Right renal pelvis (tissue), 4 donors: Measurements from ENCODE around the gene PIK3R3. TPM values are rescaled to one million over a fixed set of nuclear protein-coding genes. Genes with fewer than 3 reads are reported as not detected.

Experiments used
- DNase-seq, 4 donors: peaks; one replicate each; pipeline ENCODE4 v3.0.0-alpha.2; 2013; ENCODE audit warnings: low read depth in 4 of 4, low spot score in 3 of 4, missing footprints in 1 of 4
- polyA plus RNA-seq, 4 donors: library from polyadenylated mRNA; unstranded; fragments of 120-200 nt; gene quantifications; one replicate each; pipeline ENCODE4 v1.2.1, GENCODE V29; 2013; ENCODE audit not compliant: insufficient read length in 4 of 4

PIK3R3 gene
- polyA plus RNA-seq, 4 donors = 22.7 to 34.6 (median 30.9) TPM

GRCh38 chr1:46030876-46031660 is 101.4 kb downstream of the PIK3R3 start:
- no peak for DNase-seq

- no peak for DNase-seq
Observed at GRCh38 chr1:46030074-46030870, 102.2 kb downstream of the PIK3R3 start.

DNA sequence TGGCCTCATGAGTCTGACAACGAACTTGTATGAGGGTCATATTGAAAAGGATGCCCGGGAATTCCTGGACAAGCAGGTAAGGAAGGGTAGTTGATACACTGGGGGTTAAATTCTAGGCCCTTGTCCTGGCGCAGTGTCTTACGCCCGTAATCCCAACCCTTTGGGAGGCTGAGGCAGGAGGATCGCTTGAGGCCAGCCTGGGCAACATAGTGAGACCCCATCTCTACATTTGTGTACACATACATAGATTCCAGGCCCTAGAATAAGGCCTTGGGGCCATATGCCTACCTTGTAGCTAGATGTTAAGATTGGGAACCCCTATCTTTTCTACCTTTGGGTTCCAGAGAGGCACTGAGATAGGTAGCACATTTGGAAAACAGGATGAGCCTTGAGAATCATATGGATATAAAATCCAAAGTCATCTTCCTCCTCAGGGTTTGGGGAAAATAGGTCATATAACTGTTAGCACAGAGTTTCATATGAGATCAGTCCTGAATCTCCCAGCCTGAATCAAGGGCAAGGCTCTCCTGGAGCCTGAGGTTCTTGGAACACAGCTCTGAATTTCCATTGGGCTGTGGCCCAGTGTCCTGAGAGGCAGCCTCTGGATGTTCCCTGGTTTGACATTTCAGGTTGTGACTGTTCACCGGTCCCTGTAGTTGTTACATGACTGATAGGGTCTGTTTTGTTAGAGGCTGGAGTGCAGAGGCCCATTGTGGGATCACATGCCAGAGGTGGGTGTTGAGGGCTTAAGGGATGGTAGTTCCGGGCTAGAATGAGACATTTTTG is 104.4 kb downstream of the PIK3R3 start:
- DNase-seq = no peak

- DNase-seq = no peak
Observed at GRCh38 chr1:46026531-46026930, 105.9 kb downstream of the PIK3R3 start.

DNA sequence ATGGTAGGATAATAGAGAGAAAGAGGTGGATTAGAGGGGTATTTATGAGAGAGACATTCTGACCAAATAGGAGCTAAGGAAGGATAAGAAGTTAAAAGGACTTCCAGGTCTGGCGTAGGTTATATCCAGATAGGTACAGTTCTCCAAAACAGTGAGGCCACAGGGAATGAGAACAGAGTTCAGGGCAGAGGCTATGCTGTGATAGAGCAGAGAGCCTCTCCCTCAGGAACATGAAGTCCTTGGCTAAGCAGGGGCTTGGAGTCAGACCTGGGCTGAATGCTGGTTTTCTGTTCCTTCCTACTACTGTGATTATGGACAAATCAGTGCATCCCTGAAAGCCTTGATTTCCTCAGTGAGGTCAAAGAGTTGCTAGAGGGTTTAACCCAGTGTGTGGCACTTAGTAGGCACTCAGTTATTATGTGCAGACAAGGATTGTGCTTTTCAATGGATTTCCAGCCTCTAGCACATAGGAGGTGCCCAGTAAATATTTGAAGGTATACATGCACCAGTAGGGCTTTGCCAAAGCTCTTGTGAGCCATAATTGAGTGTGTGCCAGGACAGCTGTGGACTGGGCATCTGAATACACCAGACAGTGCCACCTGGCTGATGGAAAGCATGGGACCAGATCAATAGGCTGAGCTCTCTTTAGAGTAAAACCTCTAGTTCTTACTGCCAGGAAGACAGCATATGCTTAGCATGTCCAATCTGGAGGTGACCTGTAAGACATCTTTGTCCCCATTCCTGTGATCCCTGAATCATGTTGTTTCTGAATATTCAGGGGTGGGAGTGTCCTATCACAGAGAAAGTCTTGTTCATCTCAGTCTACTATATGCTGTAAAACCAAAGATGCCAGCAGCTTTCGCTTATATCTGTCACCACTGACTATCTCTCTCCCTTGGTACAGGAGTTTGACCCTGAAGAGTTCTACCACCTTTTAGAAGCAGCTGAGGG is 111.1 kb downstream of the PIK3R3 start:
- no peak for DNase-seq

GRCh38 chr1:46020010-46020409 is 112.4 kb downstream of the PIK3R3 start:
- no peak for DNase-seq

GRCh38 chr1:46019348-46019747 is 113.1 kb downstream of the PIK3R3 start:
- DNase-seq = no peak

DNA sequence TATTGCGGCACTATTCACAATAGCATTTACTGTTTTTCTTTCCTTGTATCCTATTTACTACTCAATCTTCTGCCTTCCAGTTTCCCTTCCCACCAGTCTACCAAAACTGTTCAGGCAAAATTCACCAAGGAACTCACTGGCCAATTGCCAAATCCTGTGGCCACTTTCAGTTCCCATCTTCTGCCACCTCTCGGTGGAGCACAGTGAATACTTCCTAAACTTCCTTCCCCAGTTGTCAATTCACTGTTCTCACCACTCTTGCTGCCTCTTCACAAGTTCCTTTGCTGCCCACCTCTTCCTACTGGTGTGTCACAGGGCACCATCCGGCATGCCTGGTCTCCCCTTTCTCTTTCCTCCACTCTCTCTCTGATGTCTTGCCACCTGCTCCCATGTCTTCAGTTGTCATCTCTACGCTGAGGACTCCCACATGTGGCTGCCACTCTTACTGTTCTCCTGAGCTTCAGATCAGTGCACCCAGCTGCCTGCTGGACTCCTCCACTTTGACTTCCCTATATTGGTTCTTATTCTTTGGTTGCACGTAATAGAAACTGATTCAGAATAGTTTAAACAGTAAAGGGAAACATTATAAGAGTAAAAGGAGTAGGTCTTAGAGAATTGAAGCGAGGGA is 114.4 kb downstream of the PIK3R3 start:
- no peak for DNase-seq

GRCh38 chr1:46013581-46013980 is 118.8 kb downstream of the PIK3R3 start:
- no peak for DNase-seq

DNA sequence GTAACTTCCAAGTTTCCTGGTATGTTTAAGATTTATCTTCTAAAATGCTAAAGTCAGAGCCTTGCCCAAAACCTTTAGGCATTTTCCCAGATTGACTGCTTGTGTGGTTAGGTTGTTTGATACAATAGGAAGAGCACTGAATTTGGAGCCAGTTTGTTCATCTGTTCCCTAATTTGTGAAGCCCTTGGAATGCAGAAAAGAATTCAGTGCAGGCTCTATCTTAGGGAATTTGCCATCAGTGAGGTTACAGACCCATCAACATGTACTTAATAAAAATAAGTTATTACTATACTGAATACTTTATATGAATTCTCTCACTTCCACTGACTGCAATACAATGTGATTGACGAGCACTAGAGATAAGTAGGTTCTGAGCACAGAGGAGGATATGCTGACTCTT is 120.2 kb downstream of the PIK3R3 start:
- DNase-seq = no peak

DNA sequence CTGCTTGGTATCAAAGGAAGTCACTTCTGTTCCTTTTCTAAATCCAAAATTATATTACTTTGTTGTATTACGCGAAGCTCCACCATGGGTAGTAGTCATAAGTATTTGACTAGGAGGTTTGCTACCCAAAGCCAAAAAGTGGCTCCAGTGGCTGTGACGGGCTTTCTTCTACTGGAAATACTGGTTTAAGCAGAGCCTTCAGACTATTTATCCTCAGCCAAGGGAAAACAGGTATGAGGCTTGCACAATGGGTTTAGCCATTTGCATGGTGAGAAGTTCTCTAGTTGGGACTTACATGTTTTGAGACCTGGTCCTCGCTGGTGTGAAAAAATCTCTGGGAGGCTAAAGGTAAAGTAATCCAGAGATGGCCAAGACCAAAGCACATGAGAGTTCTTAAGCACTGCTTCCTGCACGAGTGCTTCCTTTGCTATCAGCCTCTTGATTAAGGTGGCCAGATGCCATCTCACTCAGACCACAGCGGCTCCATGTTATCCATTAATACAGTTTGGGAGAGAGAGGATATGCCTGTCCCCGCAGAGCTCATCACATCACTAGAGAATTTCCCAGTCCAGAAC is 121.2 kb downstream of the PIK3R3 start:
- DNase-seq = no peak

DNA sequence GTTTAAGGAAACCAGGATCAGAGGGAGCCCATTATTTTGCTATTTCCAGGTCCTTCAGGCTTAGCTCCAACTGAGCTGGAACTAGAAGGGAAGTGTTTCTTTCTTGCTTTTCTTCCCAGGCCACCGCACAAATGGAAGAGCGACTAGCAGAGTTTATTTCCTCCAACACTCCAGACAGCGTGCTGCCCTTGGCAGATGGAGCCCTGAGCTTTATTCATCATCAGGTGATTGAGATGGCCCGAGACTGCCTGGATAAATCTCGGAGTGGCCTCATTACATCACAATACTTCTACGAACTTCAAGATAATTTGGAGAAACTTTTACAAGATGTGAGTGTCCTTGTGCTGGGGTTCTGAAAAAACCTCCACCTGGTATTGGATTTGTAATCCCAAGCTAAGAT is 121.8 kb downstream of the PIK3R3 start:
- no peak for DNase-seq

- no peak for DNase-seq
Observed at GRCh38 chr1:46008585-46008984, 123.8 kb downstream of the PIK3R3 start.

DNA sequence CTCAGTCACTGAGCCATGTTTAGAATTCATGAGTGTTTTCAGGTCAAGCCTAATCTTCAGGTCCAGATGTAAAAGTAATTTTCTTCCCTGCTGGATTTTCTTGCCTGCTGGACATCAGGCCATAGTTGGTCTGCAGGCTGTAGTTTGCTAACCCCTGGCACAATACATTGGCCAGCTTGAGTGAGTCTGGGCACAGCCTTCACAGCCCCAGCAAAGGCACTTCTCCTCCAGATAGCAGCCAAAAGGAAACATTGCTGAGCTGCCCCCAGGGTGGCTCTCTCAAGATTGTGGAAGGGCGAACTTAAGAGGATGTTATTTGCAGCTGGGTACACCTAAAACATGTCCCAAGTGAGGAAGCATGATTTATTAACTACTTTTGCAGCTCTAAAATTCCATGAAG is 126.8 kb downstream of the PIK3R3 start:
- DNase-seq = no peak

DNA sequence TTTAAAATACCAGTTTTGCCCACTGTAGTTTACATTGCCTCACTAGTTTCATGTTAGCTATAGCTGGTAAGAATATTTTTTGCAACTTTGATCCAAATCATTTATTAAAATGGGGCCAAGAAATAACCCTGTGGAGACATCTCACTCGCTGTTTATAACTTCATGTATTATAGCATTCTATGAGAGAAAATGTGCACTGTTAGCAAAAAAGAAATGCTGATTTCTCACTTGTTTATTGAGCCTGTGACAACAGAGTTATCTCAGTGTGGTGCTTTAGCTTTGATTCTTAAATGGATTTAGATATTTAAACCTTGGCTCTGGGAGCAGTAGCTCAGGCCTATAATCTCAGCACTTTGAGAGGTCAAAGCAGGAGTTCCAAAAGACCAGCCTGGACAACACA is 127.9 kb downstream of the PIK3R3 start:
- no peak for DNase-seq

DNA sequence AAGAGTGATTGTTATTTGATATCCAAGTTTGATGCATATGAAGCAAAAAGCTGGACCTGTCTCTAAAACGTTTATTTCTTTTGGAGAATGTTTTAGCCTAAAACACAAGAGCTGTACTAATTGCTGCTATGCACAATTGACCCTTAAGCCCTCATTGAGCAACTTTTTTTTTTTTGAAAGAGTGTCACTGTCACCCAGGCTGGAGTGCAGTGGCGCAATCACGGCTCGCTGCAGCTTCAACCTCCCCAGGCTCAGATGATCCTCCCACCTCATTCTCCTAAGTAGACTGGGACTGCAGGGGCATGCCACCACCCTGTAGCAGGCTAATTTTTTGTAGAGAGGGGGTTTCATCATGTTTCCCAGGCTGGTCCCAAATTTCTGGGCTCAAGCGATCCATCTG is 129.1 kb downstream of the PIK3R3 start:
- DNase-seq = no peak

DNA sequence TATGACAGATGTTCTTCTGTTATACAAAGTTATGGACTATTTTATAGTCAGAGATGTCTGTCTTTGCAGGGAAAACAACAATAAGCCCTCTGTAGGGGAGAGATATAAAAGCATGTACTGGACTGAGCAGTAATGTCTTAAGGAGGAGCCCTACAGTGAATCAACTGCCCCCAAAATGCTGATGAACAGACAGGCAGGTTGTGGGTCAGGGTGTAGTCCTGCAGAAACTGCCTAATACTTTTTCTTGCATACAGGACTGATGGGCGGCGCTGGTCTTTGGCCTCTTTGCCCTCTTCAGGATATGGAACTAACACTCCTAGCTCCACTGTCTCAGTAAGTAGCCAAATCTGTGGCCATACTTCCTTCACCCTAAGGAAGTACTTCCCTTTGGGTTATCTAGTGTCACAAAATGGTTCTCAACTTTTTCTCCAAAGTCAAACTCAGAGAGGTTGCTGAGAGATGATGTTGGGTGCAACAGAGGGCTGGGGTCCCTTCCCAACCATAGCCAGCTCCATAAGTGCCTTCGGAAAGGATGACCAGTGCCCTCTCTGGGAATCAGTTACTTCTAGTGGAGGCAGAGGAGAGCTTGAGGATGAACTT is 129.8 kb downstream of the PIK3R3 start:
- DNase-seq = no peak

DNA sequence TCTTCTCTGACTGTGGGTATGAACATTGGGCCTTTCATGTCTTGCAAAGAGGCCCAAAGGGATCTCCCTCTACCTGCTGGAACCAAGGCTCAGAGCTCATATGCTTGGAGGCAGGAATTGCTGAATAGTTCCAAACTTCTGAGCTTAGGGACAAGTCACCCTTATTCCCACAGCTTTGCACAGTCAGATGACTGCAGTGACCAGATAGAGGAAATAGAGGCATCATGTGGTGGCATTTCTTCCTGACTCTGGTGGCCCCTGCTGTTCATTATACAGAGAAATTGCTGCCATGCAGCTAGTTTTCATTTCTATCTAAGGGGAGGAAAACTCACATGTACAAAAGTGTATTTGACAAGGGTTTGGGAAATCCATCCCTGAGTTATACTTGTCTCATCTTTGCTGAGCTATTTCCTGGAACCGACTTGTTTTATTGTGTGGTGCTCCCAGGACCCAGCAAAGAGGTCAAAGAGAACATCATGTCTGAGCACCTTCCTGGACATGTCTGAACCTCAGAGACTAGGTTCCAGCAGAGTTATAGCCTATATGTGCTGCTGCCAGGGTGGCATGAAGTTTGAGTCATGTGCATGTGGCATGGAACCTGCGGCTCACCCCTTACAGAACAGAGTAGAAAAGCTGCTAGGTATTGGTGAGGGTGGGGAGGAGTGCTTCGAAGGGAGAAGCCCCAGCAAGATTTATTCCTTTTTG is 131.2 kb downstream of the PIK3R3 start:
- DNase-seq = no peak
